ENCODE data around the gene PCSK5.

PCSK5 gene

DNA sequence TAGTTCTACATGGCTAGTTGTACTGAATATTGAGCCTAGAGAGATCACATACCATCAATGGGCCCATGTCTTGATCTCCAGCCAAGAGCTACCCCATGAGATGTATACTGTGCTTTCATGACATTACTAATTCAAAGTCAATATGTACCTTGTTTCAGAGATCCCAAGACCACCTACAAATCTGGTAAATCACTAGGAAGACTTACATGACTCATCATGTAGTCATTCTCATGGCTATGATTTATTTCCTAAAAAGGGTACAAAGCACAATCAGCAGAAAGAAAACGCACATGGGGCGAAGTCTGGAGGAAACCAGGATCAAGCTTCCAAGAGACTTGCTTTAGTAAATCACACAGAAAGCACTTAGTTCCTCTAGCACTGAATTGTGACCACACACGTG lies 103.0 kb downstream of the PCSK5 start:
- no peak for DNase-seq (ENCODE audit: low spot score)

DNA sequence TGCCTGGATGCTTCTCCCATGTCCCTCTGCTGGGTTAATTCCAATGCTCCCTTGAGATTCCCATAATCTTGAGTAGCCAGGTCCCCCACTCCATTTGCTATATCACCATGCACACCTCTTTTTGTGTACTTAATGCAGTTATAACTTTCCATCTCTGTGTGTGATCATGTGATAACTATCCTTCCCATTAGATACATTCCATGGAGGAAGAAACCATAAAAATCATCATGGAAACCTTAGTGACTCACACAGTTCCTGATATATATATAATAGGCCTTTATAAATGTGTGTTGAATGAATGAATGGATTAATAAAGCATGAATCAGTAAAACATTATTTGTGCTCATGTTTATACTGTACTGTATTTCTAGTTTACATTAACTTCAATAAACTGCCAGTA lies 104.6 kb downstream of the PCSK5 start:
- DNase-seq (ENCODE audit: low spot score) = no peak
- TF ChIP-seq, protein P1, sequence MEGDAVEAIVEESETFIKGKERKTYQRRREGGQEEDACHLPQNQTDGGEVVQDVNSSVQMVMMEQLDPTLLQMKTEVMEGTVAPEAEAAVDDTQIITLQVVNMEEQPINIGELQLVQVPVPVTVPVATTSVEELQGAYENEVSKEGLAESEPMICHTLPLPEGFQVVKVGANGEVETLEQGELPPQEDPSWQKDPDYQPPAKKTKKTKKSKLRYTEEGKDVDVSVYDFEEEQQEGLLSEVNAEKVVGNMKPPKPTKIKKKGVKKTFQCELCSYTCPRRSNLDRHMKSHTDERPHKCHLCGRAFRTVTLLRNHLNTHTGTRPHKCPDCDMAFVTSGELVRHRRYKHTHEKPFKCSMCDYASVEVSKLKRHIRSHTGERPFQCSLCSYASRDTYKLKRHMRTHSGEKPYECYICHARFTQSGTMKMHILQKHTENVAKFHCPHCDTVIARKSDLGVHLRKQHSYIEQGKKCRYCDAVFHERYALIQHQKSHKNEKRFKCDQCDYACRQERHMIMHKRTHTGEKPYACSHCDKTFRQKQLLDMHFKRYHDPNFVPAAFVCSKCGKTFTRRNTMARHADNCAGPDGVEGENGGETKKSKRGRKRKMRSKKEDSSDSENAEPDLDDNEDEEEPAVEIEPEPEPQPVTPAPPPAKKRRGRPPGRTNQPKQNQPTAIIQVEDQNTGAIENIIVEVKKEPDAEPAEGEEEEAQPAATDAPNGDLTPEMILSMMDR (IDR thresholded peaks at IDR 0.05; ENCODE audit: extremely low read depth, missing control alignments) = no peak

More for the DNA sequence above, 103.0 kb downstream of the PCSK5 start:
- TF ChIP-seq, protein P1 (IDR thresholded peaks at IDR 0.05; ENCODE audit: extremely low read depth, missing control alignments) = no peak

- TF ChIP-seq, protein P1 (IDR thresholded peaks at IDR 0.05; ENCODE audit: extremely low read depth, missing control alignments) = no peak
- no peak for DNase-seq (ENCODE audit: low spot score)
Observed at GRCh38 chr9:75996726-75997125, 106.3 kb downstream of the PCSK5 start.

DNA sequence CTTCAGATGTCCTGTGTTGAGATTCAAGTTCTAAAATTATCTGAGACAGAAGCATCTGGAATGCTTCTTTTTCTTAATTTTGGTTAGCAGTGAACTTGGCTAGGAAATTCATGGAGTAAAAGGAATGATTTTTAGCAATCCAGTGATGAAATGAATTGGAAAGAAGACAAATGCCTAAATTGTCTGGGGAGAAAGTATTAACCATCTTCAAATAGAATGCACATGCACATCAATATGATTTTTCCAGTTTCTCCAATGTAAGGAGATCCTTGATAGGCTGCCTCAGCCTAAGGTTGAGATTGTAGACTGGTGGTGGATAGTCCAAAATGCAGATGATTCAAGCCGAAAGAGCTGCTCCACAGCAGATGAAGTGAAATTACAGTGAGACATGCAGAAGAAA lies 106.7 kb downstream of the PCSK5 start:
- DNase-seq (ENCODE audit: low spot score) = no peak
- TF ChIP-seq, protein P1 (IDR thresholded peaks at IDR 0.05; ENCODE audit: extremely low read depth, missing control alignments) = no peak

DNA sequence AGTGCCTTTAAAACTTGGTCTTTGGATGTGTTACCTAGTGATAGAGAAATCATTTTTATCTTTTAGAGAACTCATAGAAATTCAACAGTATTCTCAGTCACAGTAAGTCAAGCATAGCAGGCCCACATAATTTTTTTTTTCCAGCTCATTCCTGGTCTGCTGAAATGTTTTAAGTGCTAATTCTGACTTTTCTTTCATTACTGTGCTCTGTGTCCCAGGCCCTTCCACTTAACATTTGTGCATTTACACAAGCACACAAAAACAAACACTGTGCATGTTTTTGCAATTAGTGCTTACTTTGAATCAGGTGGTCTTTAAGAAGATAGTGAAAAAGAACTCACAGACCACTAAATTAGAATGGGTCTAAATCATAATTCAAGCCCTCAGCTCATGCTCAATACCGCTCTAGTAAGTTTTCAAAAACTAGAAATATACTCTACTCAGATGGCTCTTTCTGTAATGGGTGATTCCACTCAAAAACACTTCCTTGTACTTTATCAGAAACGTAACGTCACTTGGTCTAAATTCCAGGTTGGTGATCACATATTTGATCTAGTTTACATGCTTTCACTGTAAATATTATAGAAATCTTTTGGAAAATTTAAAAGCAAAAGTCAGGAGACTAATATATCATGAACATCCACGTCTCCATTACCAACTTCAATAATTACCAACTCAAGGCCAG lies 107.8 kb downstream of the PCSK5 start:
- TF ChIP-seq, protein P1 (IDR thresholded peaks at IDR 0.05; ENCODE audit: extremely low read depth, missing control alignments) = no peak
- no peak for DNase-seq (ENCODE audit: low spot score)

GRCh38 chr9:76001459-76001858 lies 111.0 kb downstream of the PCSK5 start:
- TF ChIP-seq, protein P1 (IDR thresholded peaks at IDR 0.05; ENCODE audit: extremely low read depth, missing control alignments) = no peak
- DNase-seq (ENCODE audit: low spot score) = no peak

- TF ChIP-seq, protein P1 (IDR thresholded peaks at IDR 0.05; ENCODE audit: extremely low read depth, missing control alignments) = no peak
- DNase-seq (ENCODE audit: low spot score) = no peak
Observed at GRCh38 chr9:76003041-76003440, 112.6 kb downstream of the PCSK5 start.

Data from GM20000 (cell line).